Stimulated activated CD8-positive, alpha-beta memory T cell treated with anti-CD3 and anti-CD28 coated beads, Interleukin-15, amount 100 ng/mL, for 4 hours (primary cell): ENCODE data around the gene RASL12.
"Not testable (repeated sequence)": the region's sequence is repeated elsewhere in the genome, so short reads cannot be mapped to it uniquely, and the experiment has no call there.

Experiments used
- DNase-seq, 2 donors: peaks; one replicate each; pipeline ENCODE4 v3.0.0-alpha.2; 2020; ENCODE audit warnings: low read depth in 2 of 2

The RASL12 gene

DNA sequence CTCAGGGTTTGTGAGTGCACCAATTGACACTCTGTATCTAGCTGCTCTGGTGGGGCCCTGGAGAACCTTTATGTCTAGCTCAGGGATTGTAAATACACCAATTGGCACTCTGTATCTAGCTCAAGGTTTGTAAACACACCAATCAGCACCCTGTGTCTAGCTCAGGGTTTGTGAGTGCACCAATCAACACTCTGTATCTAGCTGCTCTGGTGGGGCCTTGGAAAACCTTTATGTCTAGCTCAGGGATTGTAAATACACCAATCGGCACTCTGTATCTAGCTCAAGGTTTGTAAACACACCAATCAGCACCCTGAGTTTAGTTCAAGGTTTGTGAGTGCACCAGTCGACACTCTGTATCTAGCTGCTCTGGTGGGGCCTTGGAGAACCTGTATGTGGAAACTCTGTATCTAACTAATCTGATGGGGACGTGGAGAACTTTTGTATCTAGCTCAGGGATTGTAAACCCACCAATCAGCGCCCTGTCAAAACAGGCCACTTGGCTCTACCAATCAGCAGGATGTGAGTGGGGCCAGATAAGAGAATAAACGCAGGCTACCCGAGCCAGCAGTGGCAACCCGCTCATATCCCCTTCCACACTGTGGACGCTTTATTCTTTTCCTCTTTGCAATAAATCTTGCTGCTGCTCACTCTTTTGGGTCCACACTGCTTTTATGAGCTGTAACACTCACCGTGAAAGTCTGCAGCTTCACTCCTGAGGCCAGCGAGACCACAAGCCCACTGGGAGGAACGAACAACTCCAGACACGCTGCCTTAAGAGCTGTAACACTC is 8.0 kb upstream of the RASL12 start:
- DNase-seq, result not testable (repeated sequence)

DNA sequence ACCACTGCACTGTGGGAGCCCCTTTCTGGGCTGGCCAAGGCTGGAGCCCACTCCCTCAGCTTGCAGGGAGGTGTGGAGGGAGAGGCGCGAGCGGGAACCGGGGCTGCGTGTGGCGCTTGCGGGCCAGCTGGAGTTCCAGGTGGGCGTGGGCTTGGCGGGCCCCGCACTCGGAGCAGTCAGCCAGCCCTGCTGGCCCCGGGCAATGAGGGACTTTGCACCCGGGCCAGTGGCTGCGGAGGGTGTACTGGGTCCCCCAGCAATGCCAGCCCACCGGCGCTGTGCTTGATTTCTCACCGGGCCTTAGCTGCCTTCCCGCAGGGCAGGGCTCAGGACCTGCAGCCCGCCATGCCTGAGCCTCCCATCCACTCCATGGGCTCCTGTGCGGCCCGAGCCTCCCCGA is 7.2 kb upstream of the RASL12 start:
- DNase-seq, result not testable (repeated sequence)

DNA sequence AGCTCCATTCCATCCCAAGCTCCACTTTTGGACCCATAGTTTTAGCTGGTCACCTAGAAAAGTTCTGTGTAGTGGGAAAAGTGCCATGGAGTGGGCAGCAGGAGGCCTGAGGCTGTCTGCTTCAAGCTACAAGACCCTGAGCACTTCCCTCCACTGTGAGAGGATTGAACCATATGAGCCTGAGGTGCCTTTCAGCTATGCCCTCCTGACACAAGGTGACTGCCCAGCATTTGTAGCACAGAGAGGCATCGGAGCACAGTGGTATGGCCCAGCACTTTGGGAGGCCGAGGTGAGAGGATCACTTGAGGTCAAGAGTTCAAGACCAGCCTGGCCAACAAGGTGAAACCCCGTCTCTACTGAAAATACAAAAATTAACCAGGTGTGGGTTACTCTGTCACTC is 4.8 kb upstream of the RASL12 start:
- no peak for DNase-seq

DNA sequence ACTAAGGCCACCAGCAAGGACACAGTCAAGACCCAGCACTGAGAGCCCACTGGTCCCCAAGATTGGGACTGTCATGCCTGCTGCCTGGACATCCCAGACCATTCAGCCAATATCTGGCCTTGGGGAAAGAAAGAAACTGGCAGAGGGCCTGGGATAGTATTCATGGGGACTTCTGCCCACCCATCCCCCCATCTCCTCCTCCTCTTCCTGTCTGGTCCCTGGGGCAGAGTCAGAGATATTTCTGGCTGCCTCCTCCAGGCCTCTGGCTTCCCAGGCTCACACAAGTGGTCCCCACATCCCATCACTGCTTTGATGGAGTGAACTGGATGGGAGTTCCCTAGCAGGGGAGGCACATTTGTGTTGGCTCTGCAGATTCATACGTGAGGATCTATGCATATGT is 4.2 kb upstream of the RASL12 start:
- no peak for DNase-seq

DNA sequence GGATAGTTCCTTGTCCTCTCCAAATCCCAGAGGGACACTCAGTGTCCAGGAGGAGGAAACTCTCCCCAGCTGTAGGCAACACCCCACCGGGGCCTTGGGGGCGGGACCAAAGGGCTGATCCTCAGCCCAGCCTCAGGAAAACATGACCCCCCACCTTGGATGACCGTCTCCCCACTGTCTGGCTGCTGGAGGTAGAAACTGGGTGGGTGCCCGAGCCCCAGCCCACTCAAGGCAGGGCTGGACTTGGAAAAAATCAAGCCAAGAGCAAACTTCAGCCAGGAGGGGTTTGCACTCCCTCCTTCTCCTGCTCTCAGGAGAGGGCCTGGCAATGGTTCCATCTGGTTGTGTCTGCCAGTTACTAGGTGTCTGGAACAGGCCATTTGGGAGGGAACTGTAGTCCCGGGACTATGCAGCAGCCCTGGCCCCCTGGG is 3.6 kb upstream of the RASL12 start:
- no peak for DNase-seq

DNA sequence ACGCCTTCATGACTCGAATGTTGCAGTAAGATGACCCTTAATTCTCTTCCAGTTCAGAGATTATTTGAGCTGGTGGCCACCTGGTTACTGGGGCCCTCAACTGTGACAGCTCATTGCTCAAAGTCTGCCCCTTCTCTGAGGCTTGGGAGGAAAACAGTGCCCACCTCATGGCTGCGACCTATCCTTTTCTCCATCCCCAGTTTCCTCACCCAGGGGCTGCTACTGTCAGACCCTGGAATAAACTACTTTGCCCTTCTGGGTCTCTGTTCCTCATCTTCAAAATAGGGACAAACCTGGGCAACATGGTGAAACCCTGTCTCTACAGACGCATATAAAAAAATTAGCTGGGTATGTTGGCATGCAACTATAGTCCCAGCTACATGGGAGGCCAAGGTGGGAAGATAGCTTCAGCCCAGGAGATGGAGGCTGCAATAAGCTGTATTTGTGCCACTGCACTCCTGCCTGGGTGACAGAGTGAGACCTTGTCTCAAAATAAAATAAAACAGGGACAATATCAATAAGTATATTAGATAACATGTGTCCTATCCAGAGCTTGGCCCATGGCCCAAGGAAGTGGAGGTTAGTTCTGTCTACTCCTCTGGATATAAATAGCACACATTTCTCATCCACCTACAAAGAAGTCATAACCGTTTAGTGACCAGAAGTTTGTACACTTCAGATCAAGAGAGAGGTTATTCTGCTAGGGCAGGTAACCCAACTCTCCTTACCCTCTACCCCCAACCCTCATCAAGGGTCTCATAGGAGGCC is 2.2 kb upstream of the RASL12 start:
- DNase-seq, result no peak

DNA sequence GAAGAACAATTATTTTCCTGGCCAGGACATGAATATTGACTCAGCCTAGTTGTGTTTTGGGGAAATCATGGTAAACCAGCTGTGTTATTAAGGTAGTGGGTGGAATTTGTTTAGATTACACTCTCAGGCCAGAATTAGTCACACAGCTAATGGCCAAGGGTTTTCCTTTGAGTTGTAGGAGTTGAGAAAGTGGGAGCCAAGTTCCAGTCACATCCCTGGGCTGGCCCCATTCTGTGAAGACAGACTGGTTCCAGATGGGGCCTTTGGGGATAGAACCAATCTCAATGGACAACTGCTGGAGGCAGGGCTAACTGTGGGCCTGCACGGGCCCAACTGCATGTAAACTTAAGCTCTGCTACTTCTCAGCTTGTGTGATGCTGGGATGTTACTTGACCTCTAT is 1.4 kb upstream of the RASL12 start:
- no peak for DNase-seq

DNA sequence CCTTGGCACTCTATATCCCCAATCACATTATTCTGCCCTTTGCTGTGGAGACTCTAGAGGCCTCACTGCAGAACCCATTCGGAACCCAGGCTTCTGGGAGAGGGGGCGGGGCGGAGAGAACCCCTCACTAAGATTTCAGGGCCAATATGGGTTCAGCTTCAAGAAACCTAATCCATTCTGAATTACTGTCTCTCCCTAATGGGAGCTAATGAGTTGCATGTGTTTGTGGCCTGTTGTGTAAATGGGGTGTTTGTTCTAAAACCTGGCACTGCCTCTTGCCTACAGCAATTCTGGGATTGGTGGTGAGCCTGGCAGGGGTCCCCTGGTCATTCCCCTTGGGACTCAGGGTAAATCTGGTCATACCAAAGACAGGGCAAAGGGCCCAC is 605 bp upstream of the RASL12 start:
- no peak for DNase-seq

DNA sequence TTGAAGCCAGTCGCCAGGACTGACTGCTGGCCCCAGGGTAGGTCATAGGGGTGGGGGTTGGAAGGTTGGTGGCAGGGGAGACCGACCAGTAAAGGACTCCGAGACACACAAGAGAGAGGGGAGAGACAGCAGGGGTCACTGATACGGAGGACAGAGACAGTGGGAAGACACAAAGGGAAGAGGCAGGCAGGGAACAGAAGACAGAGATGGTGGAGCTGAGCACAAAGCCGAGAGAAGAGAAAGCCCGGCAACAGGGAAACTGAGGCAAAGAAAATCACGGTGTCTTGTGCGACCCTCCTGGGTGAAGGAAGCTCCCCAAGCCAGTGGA is 510 bp downstream of the RASL12 start:
- no peak for DNase-seq

DNA sequence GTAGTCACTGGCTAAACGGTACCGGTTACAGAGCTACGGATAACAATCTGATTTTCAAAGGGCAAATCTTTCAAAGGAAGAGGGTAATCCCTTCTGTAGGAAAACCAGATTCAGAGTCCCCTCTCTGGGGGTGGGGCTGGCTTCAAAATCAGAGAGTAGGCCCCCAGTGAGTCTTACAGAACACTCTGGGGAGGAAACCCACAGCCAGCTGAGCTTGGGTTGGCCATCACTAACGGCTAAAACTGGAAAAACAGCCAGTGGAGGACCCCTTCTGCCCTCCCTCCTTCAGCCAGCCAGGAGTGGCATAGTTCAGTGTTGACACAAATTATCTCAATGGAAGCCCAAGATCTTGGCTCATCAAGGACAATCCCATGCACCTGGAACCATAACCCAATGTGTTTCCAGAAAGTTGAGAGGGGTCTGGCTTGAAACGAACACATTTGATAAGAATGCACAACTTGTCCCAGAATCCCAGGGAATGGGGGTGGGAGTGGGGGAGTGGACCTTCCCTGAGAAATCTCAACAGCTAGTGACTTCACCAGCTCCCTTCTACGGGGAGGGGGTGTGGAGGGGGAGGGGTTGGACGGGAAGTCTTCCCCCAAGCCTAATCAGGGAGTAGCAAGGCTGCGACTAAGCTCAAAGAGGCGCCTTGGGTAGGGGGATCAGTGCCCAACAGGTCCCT is 1.0 kb downstream of the RASL12 start:
- no peak for DNase-seq

DNA sequence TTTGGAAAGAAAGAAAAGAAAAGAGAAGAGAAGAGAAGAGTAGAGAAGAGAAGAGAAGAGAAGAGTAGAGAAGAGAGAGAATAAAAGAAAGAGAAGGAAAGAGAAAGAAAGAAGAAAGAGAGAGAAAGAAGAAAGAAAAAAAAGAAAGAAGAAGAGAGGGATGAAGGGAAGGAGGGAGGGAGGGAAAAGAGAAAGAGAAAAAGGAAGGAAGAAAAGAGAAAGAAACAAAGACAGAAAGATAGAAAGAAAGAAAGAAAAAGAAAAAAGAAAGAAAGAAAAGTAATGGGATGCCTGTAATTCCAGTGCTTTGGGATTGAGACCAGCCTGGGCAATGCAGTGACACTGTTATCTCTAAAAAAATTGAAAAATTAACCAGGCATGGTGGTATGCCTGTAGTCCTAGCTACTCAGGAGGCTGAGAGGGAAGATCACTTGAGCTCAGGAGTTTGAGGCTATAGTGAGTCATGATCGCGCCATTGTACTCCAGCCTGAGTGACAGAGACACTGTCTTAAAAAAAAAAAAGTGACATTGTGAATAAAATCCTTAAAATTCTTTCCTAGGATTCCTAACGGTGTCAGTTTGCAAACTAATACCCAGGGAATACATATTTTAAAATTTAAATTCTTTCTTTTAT is 1.7 kb downstream of the RASL12 start:
- DNase-seq, result no peak

DNA sequence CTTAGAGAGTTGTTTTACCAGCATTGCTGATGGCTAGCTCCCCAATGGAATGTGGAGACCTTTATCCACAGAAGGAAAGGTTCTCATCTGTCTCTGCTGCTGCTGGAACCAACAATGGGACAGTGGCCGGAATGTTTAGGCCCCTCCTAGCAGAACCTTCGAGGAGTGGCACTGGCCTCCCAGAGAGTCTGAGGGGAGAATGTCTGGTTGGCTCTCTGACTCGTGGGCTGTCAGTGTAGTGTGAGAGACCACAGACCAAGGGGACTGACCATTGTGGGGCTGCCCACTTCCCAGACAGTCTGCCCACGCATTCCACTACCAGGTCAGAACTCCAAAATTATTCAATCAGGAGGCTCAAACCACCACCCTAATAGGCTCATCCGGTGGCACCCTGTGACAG is 5.1 kb downstream of the RASL12 start:
- no peak for DNase-seq

DNA sequence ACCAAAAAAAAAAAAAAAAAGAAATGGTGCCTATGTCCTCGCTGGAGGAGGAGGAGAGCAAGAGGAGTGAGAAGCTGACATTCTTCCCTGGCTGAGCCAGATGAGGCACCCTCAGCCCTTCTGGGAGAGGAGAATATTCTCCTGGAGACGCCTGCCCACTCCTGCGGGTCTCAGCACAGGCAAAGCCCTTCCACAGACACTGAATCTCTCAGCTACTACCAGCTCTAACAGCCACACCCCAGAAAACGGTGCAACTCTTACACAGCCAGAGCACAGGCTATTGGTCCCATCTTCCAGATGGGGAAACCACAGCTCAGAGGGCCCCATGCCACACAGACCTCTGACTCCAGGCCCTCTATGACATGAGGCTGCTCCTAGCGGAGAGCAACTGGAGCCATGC is 5.7 kb downstream of the RASL12 start:
- no peak for DNase-seq

DNA sequence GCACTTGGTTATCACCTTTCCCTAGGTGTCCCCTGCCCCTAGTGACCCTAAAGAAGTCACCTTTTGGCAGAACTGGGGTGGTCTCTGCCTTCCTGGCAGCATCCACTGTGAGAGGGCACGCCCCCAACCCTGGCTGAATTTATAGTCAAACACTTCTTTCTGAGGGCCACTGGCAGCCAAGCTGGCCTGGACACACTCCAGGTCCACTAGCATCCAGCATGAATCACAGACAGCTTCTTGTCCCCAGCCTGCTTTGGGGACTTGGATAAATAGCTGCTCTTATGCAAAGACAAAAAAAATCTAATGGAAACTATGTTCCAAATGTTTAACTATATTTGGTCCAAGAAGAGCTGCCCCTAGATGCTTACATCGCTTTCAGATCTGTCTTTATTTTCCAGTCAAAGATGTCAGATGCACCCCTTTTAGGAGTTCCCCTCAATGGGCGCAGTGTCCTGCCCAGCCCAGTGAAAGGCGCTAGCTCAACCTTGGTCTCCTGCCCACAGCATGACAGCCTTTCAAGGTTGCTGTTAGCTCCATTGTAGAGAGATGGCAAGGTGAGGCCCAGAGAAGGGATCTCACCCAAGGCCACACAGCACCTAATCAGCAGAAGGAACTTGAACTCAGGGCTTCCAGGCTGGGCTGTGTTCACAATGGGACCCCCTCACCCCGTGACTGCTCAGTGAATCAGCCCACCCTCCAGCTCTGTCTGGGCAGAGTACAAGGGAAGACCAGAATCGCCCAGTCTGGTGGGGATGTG is 7.0 kb downstream of the RASL12 start:
- no peak for DNase-seq

DNA sequence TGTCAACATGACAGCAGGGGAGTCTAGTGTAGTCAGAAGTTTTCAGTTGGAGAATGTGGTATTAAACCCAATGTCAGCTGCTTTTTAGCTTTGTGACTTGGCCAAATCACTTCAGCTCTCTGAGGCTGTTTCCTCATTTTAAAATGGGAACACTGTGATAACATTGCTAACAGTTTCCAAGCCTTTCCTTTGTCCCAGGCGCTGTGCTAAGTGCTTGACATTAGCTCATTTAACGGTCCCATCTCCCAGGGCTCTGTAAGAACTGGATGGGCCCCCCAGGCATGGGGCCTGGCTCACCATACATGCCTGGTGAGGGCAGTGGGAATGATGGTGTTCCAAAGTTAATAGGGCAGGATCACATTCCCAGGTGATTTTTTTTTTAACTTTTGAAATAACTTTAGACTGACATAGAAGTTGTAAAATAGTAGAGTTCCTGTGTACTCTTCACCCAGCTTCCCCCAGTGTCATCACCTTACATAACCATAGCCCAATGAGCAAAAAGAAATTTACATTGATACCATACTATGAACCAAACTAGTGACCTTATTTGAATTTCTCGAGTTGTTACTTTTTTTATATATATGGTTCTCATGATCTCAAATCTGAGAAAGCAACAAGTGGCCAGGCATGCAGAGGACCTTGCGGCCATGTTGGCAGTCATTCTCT is 7.7 kb downstream of the RASL12 start:
- DNase-seq, result no peak

DNA sequence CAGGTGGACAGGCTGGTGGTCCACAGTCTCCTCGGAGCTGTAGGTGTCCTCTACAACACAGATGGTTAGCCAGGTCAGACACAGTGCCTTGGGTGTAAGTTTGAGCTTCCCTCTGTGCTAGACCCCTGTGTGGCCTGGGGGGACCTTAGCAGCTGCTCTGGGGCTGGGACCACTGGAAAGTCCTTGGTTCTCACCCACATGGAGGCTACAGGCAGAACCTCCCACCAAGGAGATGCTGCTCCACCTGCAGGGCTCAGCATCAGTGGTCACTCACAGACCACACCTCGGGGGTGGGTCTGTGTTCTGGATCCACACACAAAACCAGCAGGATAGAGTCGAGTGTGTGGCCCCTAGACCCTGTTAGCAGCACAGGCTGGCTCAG is 8.4 kb downstream of the RASL12 start:
- no peak for DNase-seq

DNA sequence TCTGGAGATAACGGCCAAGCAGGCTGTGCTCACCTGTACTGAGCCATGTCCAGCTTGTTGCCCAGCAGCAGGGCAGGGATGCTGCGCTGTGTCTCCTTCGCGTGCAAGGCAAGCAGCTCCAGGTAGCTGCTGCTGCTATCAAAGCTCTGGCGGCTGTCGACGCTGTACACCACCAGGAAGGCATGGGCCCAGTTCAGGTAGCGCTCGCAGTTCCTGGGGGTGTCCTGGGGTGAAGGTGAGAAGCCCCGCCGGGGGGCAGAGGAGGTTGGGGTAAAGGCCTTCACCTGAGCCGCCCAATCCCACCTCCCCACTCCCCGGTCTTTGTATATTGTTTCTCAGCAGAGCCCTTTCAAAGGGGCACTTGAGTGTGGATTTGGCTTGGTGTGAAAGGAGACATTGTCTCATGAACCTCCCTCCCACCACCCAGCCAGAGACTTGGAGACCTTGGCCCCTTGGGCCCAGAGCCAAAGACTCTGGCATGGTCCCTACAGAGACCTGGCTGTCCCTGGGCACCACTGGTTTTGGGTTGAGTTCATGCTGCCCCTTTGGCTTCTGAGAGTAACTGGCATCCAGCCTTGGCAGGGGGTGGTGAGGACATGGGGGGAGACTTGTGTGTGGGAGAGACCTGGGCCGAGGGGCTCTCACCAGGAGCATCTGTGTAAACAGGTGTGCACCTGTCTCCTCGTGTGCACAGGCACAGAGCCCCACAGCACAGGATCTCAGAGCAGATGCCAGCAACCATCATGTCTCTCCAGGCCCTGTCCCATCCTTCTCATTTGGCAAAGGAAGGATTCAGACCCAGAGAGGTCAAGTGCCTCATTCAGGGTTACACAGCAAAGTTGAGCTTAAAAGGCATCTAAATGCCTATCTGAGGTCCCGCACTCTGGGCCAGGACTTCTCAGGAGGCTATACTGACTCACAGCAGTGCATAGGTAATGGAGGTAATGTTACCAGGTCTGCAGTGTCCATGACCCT is 9.1 kb downstream of the RASL12 start:
- no peak for DNase-seq

DNA sequence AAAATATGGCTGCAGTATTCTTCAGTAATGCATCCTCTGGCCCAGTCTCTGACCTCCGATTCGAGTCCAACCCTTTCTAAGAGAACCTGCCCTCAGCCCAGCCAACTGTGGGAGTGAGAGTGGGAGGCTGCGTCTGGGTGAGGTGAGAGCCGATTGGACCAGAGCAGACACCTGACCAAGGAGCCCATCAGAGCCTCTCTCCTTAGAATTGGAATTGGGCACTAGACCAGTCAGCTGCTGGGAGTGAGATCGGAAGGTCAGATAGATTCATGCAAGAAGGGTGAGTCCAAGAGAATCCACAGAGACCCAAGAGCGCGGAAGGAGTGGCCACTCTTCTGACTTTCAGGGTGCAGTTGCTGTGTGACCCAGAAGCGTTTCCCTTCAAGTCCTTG is 10.2 kb downstream of the RASL12 start:
- DNase-seq, result no peak

DNA sequence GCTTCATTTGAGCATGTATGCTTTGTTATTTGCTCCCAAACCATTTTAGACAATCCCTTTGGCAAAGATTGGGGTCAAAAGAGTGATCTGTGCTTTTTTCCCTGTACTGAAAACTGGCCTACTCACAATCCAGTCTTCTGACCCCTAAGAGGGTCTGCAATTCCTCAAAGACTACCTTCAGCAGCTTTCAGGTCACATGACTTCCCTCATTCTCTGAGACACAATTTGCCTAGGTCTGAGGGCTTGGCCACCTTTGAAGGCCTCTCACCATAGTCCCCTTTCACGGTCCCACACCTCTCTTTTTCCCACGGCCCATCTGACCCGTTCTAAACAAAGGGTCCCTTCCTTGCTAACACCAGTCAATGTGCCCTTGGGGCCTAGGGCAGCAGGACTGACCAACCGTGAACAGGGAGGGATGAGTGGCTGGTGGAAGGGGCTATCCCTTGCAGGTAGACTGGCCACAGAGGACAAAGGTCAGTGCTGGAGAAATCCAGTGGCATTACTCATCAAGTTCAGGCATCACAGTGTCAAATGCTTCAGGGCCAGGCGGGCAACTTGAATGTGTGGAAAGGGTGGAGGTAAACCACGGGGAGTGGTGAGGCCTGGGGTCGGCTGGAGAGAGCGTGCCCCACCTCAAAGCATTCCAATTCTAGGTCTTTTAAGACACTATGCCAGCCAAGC is 10.8 kb downstream of the RASL12 start:
- no peak for DNase-seq
